A549 (cell line): ENCODE results near the gene GPR153.

Experiments used
- JUN ChIP-seq, 2 experiments: fragments of >200 bp; sonication (Bioruptor Twin); formaldehyde crosslinking; IDR thresholded peaks; 2 replicates in 1 of 2; 3 replicates in 1 of 2; pipeline ENCODE4 v1.6.1; 2016 to 2017
- KDM1A ChIP-seq: fragments of 200-600 bp; sonication (generic); IDR thresholded peaks from 2 replicates; pipeline ENCODE4 v1.6.1; 2016; ENCODE audit warnings: low read depth, mild to moderate bottlenecking
- MAX ChIP-seq: IDR thresholded peaks from 2 replicates; pipeline ENCODE4 v1.6.1; 2012
- NR3C1 ChIP-seq: fragments of >200 bp; sonication (Bioruptor Twin); formaldehyde crosslinking; IDR thresholded peaks from 3 replicates; pipeline ENCODE4 v1.6.1; 2017
- PHF8 ChIP-seq: fragments of 200-600 bp; sonication (generic); IDR thresholded peaks from 2 replicates; pipeline ENCODE4 v1.6.1; 2016; ENCODE audit warnings: low read depth, mild to moderate bottlenecking, antibody characterized with exemption, moderate library complexity, borderline replicate concordance
- POLR2A ChIP-seq: IDR thresholded peaks from 2 replicates; pipeline ENCODE4 v1.6.1; 2012; ENCODE audit warnings: mild to moderate bottlenecking, low read length
- RCOR1 ChIP-seq: fragments of 150-350 bp; IDR thresholded peaks from 2 replicates; pipeline ENCODE4 v1.6.1; 2014; ENCODE audit warnings: antibody characterized with exemption, low read length, low read depth
- RNF2 ChIP-seq: fragments of 200-600 bp; sonication (generic); IDR thresholded peaks from 2 replicates; pipeline ENCODE4 v1.6.1; 2016; ENCODE audit warnings: low read depth, mild to moderate bottlenecking, antibody characterized with exemption, moderate library complexity, borderline replicate concordance
- SMC3 ChIP-seq: fragments of >200 bp; sonication (Bioruptor Twin); formaldehyde crosslinking; IDR thresholded peaks from 3 replicates; pipeline ENCODE4 v1.6.1; 2018; ENCODE audit warnings: inconsistent platforms
- TF ChIP-seq, protein P1 (sequence below): fragments of >200 bp; sonication (Bioruptor Twin); formaldehyde crosslinking; IDR thresholded peaks from 3 replicates; pipeline ENCODE4 v1.5.1; 2016
- TF ChIP-seq, protein P2 (sequence below): fragments of 200-600 bp; sonication (generic); IDR thresholded peaks from 2 replicates; pipeline ENCODE4 v1.6.1; 2016; ENCODE audit warnings: antibody characterized with exemption, mild to moderate bottlenecking, moderate library complexity

DNA sequence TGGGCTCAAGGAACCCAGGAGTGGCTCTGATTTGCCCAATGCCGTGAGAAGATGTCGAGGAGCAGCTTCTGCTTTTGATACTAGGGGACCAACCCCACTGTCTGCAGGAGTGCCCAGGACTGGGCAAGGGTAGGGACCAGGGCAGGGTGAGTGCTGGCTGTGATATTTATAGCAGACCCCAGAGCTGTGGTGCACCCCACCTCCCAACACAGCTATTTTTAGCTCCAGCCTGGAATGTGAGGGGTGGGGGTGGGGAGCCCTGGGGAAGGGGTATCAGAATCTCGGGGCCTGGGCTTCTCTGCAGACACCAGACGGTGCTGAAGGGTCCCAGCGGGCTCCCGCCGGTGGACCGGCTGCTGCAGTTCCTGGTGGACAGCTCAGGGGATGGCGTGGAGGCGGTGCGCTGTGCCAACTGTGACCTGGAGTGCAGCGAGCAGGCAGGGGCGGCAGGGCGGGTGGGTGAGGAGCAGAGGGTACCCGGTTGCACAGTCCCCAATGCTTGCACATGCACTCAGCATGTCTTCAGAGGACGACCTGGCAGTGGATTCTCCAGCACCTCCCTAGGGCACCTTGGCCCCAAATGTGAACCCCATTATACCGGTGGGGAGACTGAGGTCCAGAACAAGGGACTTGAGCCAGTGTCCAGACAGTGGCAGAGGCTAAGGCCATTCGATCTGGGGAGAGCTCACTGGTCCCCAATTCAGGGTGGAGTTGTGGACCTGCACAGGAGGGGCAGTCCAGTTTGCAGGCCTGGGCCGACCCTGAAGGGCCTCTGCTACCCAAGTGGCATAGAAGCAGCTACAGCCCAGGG lies 53.6 kb downstream of the GPR153 start:
- TF ChIP-seq, protein P1, sequence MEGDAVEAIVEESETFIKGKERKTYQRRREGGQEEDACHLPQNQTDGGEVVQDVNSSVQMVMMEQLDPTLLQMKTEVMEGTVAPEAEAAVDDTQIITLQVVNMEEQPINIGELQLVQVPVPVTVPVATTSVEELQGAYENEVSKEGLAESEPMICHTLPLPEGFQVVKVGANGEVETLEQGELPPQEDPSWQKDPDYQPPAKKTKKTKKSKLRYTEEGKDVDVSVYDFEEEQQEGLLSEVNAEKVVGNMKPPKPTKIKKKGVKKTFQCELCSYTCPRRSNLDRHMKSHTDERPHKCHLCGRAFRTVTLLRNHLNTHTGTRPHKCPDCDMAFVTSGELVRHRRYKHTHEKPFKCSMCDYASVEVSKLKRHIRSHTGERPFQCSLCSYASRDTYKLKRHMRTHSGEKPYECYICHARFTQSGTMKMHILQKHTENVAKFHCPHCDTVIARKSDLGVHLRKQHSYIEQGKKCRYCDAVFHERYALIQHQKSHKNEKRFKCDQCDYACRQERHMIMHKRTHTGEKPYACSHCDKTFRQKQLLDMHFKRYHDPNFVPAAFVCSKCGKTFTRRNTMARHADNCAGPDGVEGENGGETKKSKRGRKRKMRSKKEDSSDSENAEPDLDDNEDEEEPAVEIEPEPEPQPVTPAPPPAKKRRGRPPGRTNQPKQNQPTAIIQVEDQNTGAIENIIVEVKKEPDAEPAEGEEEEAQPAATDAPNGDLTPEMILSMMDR = no peak
- TF ChIP-seq, protein P2, sequence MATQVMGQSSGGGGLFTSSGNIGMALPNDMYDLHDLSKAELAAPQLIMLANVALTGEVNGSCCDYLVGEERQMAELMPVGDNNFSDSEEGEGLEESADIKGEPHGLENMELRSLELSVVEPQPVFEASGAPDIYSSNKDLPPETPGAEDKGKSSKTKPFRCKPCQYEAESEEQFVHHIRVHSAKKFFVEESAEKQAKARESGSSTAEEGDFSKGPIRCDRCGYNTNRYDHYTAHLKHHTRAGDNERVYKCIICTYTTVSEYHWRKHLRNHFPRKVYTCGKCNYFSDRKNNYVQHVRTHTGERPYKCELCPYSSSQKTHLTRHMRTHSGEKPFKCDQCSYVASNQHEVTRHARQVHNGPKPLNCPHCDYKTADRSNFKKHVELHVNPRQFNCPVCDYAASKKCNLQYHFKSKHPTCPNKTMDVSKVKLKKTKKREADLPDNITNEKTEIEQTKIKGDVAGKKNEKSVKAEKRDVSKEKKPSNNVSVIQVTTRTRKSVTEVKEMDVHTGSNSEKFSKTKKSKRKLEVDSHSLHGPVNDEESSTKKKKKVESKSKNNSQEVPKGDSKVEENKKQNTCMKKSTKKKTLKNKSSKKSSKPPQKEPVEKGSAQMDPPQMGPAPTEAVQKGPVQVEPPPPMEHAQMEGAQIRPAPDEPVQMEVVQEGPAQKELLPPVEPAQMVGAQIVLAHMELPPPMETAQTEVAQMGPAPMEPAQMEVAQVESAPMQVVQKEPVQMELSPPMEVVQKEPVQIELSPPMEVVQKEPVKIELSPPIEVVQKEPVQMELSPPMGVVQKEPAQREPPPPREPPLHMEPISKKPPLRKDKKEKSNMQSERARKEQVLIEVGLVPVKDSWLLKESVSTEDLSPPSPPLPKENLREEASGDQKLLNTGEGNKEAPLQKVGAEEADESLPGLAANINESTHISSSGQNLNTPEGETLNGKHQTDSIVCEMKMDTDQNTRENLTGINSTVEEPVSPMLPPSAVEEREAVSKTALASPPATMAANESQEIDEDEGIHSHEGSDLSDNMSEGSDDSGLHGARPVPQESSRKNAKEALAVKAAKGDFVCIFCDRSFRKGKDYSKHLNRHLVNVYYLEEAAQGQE = no peak
- TF ChIP-seq MAX (no peak), RNF2 (no peak), KDM1A (no peak), JUN (IDR thresholded peaks at IDR 0.05) (no peak), SMC3 (no peak), PHF8 (no peak), RCOR1 (no peak), POLR2A (no peak), NR3C1 (no peak)
